GM12878 (cell line): ENCODE measurements around the gene ZCCHC9. TPM values are rescaled to one million over a fixed set of nuclear protein-coding genes. Genes with fewer than 3 reads are reported as not detected.
"Not testable (repeated sequence)": the region's sequence is repeated elsewhere in the genome, so short reads cannot be mapped to it uniquely, and the experiment has no call there.

ENCODE experiments used
- ATAC-seq: fragments of 200-7000 bp; cut with Tn5 transposase; 3 replicates; pipeline ENCODE4 v1.9.1; 2020; ENCODE audit warnings: mild to moderate bottlenecking, moderate library complexity
- BruUV-seq: library from RNA; stranded (reverse); fragments of 400-500 nt; replicated peaks from 2 replicates; lab custom pipeline; 2021; lab: Mats Ljungman, UMichigan
- CTCF ChIA-PET: fragments of 300-600 bp; sonication (Branson Sonifier 250); formaldehyde crosslinking; extraction: SDS; loops from one replicate; lab custom pipeline; 2021; ENCODE audit warnings: inconsistent platforms; lab: Yijun Ruan, JAX
- POLR2A ChIA-PET: fragments of 350-600 bp; formaldehyde crosslinking; extraction: SDS; loops from one replicate; lab custom pipeline; 2021; ENCODE audit warnings: inconsistent platforms; lab: Charles Lee
- RAD21 ChIA-PET: fragments of 300-600 bp; sonication (Branson Sonifier 250); formaldehyde crosslinking; loops from one replicate; lab custom pipeline; 2023; ENCODE audit warnings: antibody characterized with exemption; ENCODE audit not compliant: unreplicated experiment; lab: Charles Lee
- SMC1A ChIA-PET: fragments of 300-600 bp; sonication (Branson Sonifier 250); formaldehyde crosslinking; loops from one replicate; lab custom pipeline; 2023; ENCODE audit not compliant: unreplicated experiment, uncharacterized antibody; lab: Charles Lee
- DNase-seq: peaks from one replicate; pipeline ENCODE4 v3.0.0-alpha.2; 2011; ENCODE audit warnings: low read depth, low spot score
- FAIRE-seq: peaks from 3 replicates; lab custom pipeline; 2011; peaks lifted over from hg19 to GRCh38; lab: Jason Lieb, UNC
- H2AFZ ChIP-seq: 2 replicates; pipeline ENCODE4 v1.6.0; 2011; ENCODE audit warnings: low read depth, low read length, control low read depth; ENCODE audit not compliant: control insufficient read depth
- H3K27ac ChIP-seq: 2 replicates; pipeline ENCODE4 v1.5.1; 2011; ENCODE audit warnings: control low read depth; ENCODE audit not compliant: control insufficient read depth, insufficient read depth
- H3K27me3 ChIP-seq, 2 experiments: replicated peaks in 1 of 2; 2 replicates each; pipeline versions ENCODE4 v1.6.0 to v1.6.1; 2011; ENCODE audit warnings: low read length in 1 of 2; ENCODE audit not compliant: control insufficient read depth in 2 of 2, insufficient read depth in 2 of 2
- H3K36me3 ChIP-seq, 2 experiments: 2 replicates each; pipeline ENCODE4 v1.5.1; 2011; ENCODE audit warnings: low read length in 1 of 2; ENCODE audit not compliant: control insufficient read depth in 2 of 2, insufficient read depth in 2 of 2
- H3K4me1 ChIP-seq: 2 replicates; pipeline ENCODE4 v1.6.1; 2011; ENCODE audit warnings: mild to moderate bottlenecking, low read length, moderate library complexity, mixed read lengths; ENCODE audit not compliant: control insufficient read depth, insufficient read depth
- H3K4me2 ChIP-seq: 2 replicates; pipeline ENCODE4 v1.6.0; 2011; ENCODE audit warnings: control low read depth; ENCODE audit not compliant: control insufficient read depth, insufficient read depth
- H3K4me3 ChIP-seq: fragments of 200-600 bp; sonication (generic); 2 replicates; pipeline ENCODE4 v1.5.1; 2016
- H3K79me2 ChIP-seq: 2 replicates; pipeline ENCODE4 v1.6.0; 2011; ENCODE audit warnings: low read length; ENCODE audit not compliant: control insufficient read depth, insufficient read depth
- H3K9ac ChIP-seq: 2 replicates; pipeline ENCODE4 v1.8.0; 2011; ENCODE audit warnings: low read length, control low read depth, mixed read lengths; ENCODE audit not compliant: control insufficient read depth, insufficient read depth
- H3K9me3 ChIP-seq: replicated peaks from 3 replicates; pipeline ENCODE4 v1.5.1; 2011; ENCODE audit warnings: mild to moderate bottlenecking, low read length; ENCODE audit not compliant: control insufficient read depth, insufficient read depth
- H4K20me1 ChIP-seq: 2 replicates; pipeline ENCODE4 v1.6.0; 2011; ENCODE audit not compliant: control insufficient read depth, insufficient read depth
- SMAD1 ChIP-seq: fragments of 450-650 bp; IDR thresholded peaks from 2 replicates; pipeline ENCODE4 v1.6.1; 2018; ENCODE audit warnings: mild to moderate bottlenecking, low read depth; ENCODE audit not compliant: partially characterized antibody
- SP1 ChIP-seq: IDR thresholded peaks from one replicate; pipeline ENCODE4 v1.6.1; 2011; ENCODE audit warnings: low read depth, low read length
- TCF12 ChIP-seq: IDR thresholded peaks from 2 replicates; pipeline ENCODE4 v1.6.1; 2011; ENCODE audit warnings: low read depth, mild to moderate bottlenecking, low read length
- ZBED1 ChIP-seq: IDR thresholded peaks from 2 replicates; pipeline ENCODE4 v1.6.1; 2016; ENCODE audit warnings: borderline replicate concordance
- WGBS: methylation state at CpG from one replicate; pipeline ENCODE4 v1.1.6; 2016; ENCODE audit warnings: low lambda C conversion rate; ENCODE audit not compliant: insufficient replicate concordance, insufficient coverage; ENCODE audit errors: missing lambda C conversion rate; 5-methylcytosine and 5-hydroxymethylcytosine counted together
- in situ Hi-C: fragments of 300-500 bp; cut with MboI; formaldehyde crosslinking; loops from 9 replicates; pipeline ENCODE4 v1.14.3; 2018; ENCODE audit warnings: mixed read lengths
- intact Hi-C: fragments of 100-400 bp; cut with micrococcal nuclease; formaldehyde crosslinking; loops from one replicate; pipeline ENCODE4 v1.14.2; 2022; ENCODE audit not compliant: unreplicated experiment
- polyA plus RNA-seq, 11 experiments: library from polyadenylated mRNA; depleted of rRNA in 4 of 11; unstranded in 6 of 11; stranded (reverse) in 5 of 11; fragments of >200 nt; fragmentation: Nextera tagmentation in 4 of 11; fragmentation: Illumina TruSeq in 1 of 11; extraction: Ambion mirVana in 4 of 11; extraction: Trizol in 1 of 11; gene quantifications; 1 replicate in 1 of 11; 2 replicates in 10 of 11; pipeline versions ENCODE4 v1.2.1 to v1.2.3, GENCODE V29; 2011 to 2016; ENCODE audit warnings: inconsistent platforms in 2 of 11, missing spikeins in 2 of 11, low read depth in 1 of 11
- total RNA-seq, 4 experiments: library from RNA; depleted of rRNA in 3 of 4; stranded (reverse); fragments of >200 nt in 3 of 4; fragmentation: Illumina TruSeq in 1 of 4; extraction: Trizol in 1 of 4; gene quantifications; 2 replicates each; pipeline versions ENCODE4 v1.2.1 to v1.2.3, GENCODE V29; 2013 to 2021

The ZCCHC9 gene
- total and polyA plus RNA-seq, 10 of the 15 experiments (the other 5 are each of a cell fraction or from before 2014, with no cell fraction given), result 22.0 to 57.7 (median 34.5) TPM

- FAIRE-seq (no peak), DNase-seq (no peak), ATAC-seq (no peak; the same call in 2 of the 3 replicates)
- intact Hi-C loops (no loop called here), in situ Hi-C loops (no loop called here)
- Histone ChIP-seq H3K27me3 (no peaks in the 10 kb centered on the region), H4K20me1 (no peaks in the 10 kb centered on the region), H3K4me2 (no peak overlapping the region), H3K4me1 (no peaks in the 10 kb centered on the region; the same call in 1 of the 2 replicates), H3K79me2 (no peaks in the 10 kb centered on the region), H3K27ac (no peak overlapping the region), H3K9ac (no peak overlapping the region), H3K4me3 (no peak overlapping the region), H3K9me3 (no peaks in the 10 kb centered on the region; the same call in 1 of the 3 replicates), H2AFZ (no peak overlapping the region), H3K36me3 (no peaks in the 10 kb centered on the region)
- TF ChIP-seq ZBED1, result no peak
- TF ChIP-seq SP1, result no peak
- TF ChIP-seq TCF12, result no peak
- TF ChIP-seq SMAD1, result no peak
- ChIA-PET POLR2A (no interaction called here), RAD21 (no interaction called here), CTCF (interaction anchor here (1.4 kb wide), 1 partner anchor 16 kb away, joined by 3 read pairs; no protein-coding TSS in a partner anchor), SMC1A (interaction anchor here (0.6 to 1.4 kb wide), 4 partner anchors 18 to 68 kb away, joined by 3 to 4 read pairs (median 3); no protein-coding TSS in a partner anchor)
- 91% methylated on average over 8 of the region's 8 CpGs for WGBS
- no TSS peak for BruUV-seq
Measured at GRCh38 chr5:81269751-81270393, 31.5 kb upstream of the ZCCHC9 start.

GRCh38 chr5:81270394-81271027 is 30.9 kb upstream of the ZCCHC9 start:
- 96% methylated on average over 2 of the region's 2 CpGs for WGBS
- POLR2A ChIA-PET, BruUV-seq: not testable (repeated sequence)

More at GRCh38 chr5:81270394-81271027, 30.9 kb upstream of the ZCCHC9 start:
- H3K9me3 ChIP-seq, H3K4me2 ChIP-seq, H4K20me1 ChIP-seq, H3K36me3 ChIP-seq, H3K4me1 ChIP-seq, DNase-seq, RAD21 ChIA-PET, FAIRE-seq, H3K79me2 ChIP-seq, H3K4me3 ChIP-seq, ATAC-seq, H2AFZ ChIP-seq, H3K9ac ChIP-seq, H3K27ac ChIP-seq, H3K27me3 ChIP-seq, intact Hi-C loops, in situ Hi-C loops: not testable (repeated sequence)
- ChIA-PET SMC1A (interaction anchor here (0.6 to 1.0 kb wide), 2 partner anchors 15 to 67 kb away, joined by 3 read pairs; no protein-coding TSS in a partner anchor), CTCF (interaction anchor here (0.9 to 1.4 kb wide), 2 partner anchors 15 to 75 kb away, joined by 3 to 4 read pairs; no protein-coding TSS in a partner anchor)
